ENCODE data around the gene MYH10.
A peak's percentile ranks its signal among the peaks of the same experiment; 100 is the strongest.
"Not testable (repeated sequence)": the region's sequence is repeated elsewhere in the genome, so short reads cannot be mapped to it uniquely, and the experiment has no call there.

The MYH10 gene

DNA sequence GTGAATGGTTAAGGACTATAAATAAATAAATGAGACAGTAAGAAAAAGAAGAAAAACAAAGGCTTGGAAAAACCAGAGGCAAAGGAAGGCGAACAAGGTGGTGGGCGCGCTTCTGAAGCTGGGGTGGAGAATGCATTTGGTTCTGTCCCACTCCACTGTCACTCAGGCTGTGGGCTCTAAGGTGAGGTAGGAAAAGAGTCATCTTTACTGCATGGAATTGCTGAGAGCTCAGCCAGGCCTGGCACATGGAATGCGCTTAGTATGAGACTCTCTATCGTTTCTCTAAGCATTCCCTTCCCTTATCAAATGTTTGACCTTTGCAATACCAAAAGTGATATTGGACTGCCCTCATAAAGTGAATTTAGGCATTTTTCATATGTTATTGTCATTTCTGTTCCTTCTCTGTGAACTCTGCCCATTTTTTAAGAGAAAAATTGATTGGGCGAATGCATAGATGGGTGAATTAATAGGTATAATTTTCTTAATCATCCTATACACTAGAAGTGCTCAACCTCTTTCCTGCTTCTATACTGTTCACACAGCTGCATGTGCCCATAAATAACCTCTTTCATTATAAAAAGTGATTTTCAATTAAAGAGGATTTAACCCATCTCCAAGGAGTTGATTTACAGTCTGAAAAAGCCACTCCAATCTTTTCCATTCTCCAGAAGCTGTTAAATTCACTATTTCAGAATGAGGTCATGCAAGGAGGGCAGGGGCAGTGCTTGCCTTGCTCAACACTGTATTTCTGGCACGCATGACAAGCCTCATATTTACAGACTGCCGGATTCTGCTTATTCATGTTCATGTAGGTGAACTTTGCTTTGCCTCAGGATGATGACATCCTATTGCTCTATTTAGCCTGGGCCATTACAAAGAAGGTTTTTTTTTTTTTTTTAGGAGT lies 87.7 kb downstream of the MYH10 start:
- DNase-seq, result peak; percentile 28

DNA sequence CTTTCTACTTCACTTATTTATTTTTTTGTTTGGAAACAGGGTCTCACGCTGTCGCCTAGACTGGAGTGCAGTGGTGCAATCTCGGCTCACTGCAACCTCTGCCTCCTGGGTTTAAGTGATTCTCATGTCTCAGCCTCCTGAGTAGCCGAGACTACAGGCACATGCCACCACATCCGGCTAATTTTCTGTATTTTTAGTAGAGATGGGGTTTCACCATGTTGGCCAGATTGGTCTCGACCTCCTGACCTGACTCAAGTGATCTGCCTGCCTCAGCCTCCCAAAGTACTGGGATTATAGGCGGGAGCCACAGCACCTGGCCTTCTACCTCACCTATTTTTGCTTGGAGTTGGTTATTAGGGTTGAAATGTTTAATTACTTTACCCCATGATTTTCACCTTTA lies 90.5 kb downstream of the MYH10 start:
- DNase-seq, result not testable (repeated sequence)

DNA sequence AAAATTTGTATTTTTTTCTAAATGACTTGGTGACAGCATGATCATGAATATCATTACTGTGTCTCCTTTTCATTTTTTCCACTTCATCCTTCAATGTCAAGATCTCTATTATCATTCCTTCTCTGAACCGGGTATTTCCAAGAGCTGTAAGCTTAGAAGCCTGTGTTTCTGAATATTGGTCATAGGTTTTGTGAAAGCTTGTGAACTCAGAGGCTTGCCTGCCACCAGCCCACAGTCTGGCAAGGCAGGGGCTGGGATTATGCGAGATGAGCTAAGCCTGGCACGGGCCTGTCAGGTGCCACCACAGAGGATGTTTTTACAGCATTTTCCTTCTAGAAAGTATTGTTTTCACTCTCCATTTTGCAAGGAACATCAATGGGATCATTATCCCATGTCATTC lies 92.8 kb downstream of the MYH10 start:
- no peak for DNase-seq

DNA sequence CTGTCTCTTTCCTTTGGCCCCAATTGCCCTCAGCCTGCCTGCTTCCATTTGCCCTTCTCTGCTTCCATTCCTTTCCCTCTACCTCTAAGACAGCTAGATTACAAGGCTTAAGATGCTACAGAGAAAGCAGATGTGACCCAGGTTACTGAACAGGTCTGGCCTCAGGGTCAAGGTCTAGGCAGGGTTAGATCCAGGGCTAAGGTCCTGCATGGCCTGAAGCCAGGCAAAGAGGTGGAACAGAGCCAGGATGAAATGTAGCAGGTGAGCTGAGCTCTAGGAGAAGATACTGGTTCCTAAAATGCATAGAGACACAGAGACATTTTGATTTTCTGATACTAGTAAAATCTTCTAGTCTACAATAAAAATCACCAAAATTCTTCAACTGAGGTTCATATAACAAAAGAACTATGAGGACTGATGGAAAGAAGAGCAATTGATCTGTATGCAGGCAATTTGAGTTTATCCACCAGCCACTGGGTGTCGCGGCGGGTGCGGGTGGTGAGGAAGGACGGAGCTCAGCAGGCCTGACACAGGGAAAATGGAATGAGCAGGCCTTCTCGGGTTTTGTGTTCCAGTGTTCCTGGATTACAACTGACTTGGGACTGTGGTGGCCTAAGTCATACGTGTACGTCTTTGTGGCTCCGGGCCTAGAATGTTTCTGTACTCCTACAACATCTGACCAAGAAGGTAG lies 95.9 kb downstream of the MYH10 start:
- DNase-seq, result no peak

DNA sequence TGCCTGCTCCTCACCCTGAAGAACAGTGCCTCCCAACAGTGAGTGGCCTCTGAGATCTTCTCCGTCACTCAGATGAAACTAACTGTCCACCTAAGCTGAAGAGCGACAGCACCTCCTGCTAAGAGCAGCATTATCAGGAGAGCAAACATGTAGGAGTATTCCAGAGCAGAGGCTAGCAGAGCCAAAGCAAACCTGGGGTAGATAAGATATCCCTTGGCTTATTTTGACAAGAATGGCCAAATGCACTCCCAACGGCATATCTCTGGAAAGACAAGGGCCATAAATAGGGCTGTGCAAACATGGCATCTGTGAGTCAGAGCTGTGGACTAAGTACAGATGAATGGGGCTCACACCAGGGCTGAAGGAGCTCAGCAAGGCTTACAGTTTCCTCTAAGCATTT lies 98.5 kb downstream of the MYH10 start:
- no peak for DNase-seq

DNA sequence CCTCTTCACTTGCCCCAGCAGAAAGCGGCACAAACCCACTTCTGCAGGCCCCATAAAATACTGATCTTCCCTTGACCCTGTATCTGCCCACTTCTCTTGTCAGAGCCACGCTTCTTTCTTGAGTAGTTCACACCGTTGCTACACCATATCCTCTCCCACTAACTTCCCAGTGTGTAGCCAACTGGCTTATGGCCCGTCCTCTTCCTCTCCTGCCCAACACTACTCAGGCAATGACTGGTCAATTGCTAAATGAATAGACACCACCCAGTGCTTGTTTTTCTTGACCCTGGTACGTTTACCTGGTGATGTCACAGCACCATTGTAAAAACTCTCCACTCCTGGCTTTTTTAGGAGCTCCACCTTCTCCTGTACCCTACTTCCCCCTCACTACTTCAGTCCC lies 107.9 kb downstream of the MYH10 start:
- DNase-seq, result no peak

DNA sequence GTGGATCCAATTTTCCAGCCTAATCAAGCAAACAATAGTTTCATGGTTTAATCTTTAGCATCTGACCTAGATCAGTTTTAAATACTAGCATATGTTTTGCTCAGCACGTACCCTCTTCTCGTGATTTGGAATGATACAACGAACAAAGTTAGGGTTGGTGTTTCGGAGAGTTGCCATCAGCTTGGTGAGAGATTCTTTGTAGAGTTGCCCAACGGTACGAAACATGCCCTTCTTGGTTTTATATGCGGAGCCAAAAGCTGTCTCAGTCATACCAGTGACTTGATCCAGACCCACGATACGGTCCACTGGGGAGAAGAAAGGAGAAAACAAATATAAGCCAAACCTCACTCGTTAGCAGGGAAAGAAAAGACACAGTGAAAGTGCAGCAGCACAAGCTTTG lies 109.5 kb downstream of the MYH10 start:
- no peak for DNase-seq

DNA sequence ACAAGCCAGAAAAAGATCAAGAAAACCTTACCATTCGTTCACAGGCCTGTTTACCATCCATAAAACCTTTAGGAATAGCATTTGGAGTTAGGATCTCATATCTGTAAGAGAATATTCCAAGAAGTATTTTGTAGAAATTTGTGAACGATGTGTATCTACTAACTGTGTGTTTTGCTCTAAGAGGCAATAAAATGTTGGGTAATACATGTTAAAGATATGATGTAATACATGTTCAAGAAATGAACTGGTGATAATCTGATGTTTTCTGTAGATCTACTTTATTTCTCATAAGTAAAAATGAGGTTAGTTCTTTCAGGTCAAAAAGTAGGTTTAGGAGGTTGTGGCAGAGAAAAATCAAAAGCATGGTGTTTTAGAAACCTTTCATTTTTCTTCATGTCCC lies 111.7 kb downstream of the MYH10 start:
- no peak for DNase-seq

DNA sequence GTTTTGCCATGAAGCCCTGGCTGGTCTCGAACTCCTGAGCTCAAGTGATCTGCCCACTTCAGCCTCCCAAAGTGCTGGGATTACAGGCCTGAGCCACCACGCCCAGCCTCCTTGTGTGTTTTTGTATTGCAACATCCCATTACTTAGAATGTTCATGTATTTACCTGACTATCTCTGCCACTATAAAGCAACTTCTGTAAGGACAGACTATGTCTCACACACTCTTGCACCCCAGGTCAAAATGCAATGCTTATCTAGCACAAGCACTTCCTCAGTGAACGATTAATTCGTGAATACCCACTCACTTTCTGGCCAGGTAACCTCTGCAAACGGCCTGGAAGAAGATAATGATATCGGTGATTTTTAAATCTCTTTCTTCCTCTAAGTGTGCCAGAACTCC lies 112.2 kb downstream of the MYH10 start:
- no peak for DNase-seq

DNA sequence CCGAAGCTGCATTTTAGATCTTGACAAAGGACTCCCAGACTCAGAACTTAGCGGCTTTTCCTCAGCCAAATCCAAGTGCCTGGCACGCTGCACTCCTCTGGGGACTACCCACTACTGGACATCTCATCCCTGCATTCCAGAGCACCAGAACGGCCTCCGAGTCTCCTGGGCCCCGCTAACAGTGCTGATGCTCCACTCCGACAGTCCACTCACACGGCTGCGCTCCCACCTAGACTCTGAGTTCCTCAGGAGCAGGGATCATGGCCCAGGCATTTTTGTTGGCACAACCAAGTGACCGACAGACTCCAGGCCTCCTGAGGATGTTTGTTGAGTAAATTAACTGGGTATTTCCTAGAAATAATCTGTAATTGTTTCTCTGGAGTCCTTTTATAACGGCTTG lies 115.7 kb downstream of the MYH10 start:
- DNase-seq, result no peak

DNA sequence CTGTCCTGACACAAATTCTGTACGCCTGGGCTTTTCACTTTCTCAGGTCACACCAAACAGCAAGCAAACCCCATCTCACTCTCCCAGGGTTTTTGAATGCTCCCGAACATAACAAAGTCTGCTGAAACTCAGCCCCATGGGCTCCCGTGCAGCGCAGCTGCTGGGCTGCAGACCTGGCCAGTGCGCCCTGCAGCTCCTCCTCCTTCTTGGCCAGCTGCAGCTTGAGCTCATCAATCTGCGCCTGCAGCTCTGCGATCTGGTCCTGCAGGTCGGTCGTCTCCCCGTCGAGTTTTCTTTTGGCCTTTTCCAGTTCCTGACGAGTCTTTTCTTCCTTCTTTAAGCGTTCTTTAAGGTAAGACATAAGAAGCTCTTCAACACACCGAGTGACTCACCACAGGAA lies 124.4 kb downstream of the MYH10 start:
- DNase-seq, result no peak

DNA sequence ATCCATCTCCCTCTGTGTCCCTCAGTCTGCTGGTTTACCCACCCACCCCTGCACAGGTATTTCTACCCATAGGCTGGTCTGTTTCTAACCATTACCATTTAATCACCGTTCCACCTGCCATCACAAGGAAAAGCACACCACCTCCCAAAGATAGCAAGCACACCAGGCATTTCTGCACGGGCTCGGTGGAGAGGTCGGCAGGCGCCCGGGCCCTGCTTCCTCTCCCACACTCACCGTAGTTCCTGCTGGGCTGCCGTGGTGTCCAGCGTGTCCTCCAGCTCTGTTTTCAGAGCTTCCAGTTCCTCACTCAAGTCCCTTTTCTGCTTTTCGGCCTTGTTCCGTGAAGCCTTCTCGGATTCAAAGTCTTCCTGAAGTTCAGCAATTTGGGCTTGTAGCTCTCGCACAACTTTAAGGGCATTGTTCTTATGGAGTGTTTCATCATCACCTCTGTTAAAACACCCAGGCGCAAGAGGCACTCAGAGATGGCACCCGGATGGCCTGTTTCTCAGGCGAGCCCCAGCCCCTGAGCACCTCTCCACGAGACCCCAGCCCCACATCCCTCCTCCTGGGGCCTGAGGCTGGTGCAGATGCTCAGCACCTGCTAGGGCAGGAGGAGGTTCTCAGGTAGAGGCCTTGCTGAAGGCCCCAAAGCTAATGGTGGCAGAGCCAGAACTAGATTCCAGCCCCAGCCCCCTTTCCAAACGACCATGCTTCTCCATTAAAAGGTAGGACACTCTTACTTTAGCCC lies 125.9 kb downstream of the MYH10 start:
- DNase-seq, result no peak

DNA sequence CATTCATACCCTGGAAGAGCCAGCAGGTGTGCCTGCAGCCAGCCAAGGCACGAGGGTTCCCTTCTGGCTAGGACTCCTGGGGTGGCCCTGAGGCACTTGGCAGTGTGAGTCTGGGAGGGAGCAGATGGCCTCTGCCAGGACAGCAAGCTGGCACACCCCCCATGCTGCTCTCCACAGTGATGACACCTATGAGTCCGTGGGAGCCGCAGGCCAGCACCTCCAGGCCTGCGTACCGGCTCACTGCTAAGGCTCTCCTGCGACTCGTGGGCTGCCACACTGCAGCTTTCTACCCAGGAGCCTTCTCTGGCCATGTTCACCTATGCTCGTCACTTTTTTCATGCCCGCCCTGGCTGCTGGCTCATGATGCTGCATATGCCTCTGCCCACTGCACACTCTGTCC lies 126.7 kb downstream of the MYH10 start:
- DNase-seq, result no peak

DNA sequence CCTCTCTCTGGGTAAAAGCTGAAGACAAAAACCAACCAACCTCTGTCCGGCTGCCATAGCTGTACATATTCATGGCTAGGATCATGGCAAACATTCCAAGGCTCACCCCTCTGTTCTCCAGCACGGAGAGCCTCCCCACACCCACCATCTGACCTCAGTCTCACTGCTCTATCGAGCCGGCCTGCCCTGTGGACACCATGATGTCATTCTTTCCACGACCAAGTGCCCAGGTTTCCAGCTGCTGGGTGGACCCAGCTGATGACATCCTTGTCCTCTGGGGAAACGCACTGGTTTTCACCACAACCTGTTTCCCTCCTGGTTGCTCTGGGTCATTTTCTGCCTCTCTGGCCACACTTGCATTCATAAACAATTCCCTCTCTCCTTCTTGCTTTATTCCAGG lies 127.2 kb downstream of the MYH10 start:
- no peak for DNase-seq

DNA sequence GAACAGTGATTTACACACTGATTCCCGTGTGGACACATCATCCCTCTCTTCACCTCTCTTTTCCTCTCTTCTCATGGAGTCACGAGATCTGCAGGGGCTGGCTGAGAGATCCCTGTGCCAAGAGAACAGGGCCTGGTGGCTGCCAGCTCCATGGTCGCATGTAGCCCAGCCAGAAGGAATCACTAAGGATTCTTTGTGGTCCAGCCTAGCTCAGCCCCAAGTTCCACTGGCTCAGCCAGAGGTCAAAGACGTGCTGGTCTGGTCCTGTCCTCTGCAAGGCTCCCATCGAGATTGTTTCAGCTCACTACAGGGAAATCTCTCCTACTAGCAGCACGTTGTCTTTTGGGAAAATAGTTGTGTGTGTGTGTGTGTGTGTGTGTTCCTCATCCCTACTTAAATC lies 128.4 kb downstream of the MYH10 start:
- no peak for DNase-seq

DNA sequence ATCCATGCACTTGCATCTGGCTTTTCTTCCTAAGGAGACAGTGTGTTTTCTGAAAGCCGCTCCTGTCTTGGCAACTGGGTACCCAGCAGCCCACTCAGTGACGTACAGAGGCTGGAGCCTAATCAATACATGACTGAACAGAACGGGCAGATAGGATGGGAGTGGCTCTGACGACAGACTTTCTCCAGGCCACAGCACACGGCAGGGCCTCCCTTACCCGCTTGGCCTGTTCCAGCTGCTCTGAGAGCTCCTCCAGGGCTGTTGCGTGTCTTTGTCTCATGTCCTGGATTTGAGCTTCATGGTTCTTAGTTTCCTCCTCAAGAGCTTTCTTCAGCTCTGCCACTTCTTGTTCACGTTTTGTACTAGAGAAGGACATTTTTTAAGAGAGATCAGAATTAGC lies 129.9 kb downstream of the MYH10 start:
- no peak for DNase-seq

DNA sequence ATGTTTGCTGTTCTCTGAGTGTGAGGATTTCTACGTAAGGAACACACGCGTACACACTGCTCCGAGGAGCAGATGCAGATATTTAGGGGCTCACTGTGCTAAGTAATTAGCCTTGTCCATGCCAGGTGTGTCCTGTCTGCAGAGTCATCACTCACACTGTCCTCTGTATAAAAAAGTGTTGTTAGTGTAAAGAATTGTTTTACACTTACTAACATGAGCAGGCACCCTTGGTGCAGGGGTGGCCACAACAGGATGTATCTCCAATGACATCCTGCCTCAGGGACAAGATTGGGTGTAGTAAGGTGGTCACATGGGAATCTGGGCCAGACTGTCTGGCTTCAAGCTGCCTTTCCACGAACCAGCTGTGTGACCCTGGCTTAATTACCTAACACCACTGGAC lies 130.9 kb downstream of the MYH10 start:
- no peak for DNase-seq

DNA sequence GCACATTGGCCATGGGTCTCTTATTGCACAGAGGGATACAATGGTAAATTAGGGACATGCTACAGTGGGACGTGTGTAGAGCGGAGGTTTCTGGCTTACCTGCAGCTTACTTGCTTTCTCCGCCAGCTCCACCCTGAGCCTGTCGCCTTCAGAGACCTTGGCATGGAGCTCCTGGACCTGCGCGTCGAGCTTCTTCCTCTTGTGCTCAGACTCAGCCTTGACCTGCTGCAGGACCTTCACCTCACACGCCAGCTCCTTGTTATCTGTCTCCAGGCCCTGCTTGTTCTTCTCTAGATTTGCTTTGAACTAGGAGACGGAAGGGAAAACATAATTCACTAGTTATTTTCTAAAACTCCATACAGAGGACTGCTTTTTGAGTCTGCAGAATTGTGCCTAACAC lies 131.4 kb downstream of the MYH10 start:
- no peak for DNase-seq

DNA sequence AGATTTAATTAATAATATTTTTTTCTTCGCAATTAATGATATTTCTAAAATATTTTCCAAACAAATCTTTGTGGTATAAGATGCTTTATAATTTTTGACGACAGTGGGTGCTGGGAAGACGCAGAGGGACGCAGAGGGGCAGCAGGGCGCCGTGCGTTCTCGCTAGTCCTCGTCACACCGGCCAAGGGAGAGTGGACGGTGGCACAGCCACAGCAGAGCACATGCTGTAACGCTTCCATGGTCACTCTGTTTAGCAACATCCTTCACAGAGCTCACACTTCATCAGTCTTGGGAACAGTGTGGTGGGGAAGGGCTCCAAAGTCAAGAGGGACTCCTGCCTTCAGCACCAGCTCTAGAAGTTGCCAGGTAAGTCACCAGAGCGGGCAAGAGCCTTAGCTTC lies 134.4 kb downstream of the MYH10 start:
- no peak for DNase-seq

DNA sequence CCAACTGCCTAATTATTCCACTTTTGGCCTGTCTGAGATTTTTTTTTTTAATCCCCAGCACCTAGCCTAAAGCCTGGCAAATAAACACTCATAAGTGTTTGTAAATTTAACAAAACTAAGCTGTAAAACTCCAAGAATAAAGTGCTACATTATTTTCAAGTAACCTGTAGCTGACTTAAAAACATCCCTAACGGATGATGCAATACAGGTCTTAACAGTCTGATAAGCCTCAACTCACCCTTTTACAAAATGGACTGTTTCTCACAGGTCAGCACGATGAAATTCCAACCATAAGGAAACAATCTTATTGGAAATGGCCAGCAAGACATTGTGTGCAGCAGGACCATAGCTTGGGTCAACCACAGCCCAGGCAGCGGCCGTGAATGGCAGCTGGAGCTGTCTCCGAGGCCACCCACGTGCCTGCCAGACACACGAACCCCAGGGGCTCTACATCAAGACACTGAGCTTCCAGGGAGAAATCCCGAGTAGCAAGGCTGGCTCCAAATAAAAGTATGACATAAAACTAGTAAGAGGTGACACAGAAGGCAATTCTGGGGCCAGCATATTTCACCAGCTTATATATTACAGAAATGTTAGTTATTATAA lies 135.9 kb downstream of the MYH10 start:
- no peak for DNase-seq

DNA sequence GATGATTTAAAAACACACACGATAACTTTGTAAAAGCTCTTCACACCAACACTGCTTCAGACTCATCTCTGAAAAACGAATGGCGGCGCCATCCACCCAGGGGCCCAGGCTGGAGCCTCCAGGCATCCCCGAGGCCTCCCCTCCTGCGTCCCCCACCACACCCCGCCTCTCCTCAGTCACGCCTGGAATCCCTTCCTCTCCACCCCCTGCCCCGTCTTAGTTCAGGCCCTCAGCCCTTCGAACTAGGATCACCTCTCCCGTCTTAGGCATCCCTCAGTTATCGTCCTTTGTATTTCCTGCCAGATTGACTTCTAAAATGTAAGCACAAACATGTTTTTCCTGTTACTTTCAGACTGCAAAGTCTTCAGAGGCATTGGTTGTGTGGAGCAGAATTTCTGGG lies 136.5 kb downstream of the MYH10 start:
- DNase-seq, result no peak

DNA sequence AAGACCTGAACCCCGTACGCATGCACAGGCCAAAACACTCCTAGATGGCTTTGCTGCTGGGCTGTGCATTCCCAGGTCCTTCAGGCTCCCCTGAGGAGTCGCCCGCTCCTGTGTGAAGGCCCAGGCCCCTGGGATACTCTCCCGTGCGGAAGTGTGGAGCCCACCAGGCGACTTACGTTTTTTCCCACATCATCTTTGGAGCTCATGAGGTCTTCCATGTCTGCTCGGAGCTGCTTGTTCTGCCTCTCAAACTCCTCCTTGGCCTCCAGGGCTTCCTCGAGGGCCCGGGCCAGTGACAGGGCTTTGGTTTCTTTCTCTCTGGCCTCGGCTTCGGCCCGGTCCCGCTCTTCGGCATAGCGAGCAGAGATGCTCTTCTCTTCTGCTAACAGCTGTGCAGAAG lies 138.4 kb downstream of the MYH10 start:
- DNase-seq, result no peak

DNA sequence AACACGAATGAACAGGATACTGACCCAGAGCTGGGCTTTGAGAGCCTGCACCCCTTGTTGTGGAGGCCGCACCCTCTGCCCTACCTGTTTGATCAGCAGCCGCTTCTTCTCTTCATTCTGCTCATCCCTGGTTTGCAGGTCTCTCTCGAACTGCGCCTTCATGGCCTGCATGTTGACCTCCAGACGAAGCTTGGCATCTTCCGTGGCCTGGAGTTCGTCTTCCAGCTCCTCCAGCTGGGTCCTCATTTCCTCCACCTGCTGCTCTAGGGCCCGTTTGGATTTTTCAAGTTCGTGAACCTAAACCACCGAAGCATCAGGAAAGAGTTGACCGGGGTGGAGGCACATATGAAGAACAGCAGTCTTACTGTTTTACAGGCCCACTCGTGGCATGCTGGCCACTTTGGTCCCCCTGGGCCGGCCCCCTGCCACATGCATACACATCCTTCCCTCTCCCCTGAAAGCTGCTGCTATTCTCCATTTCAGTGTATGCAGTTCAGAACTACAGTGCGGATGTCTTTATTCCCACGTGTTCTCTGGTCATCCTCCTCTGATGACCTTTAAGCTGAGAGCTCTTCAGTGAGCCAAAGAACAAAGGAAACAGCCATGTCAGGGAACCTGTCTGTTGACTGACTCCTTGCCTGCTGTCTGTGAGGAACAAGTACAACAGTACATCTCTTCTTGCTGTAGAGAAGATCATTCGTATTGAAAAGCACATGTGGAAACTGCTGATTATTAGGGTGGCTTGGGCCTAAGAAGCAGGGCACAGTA lies 140.1 kb downstream of the MYH10 start:
- no peak for DNase-seq
